HG02763 (cell line): ENCODE measurements around the gene ZNF385C.

ENCODE experiments used
- ATAC-seq: cut with Tn5 transposase; IDR thresholded peaks from one replicate; pipeline ENCODE4 v1.9.1; 2021; ENCODE audit warnings: mild to moderate bottlenecking, moderate library complexity; ENCODE audit not compliant: unreplicated experiment

ZNF385C gene

GRCh38 chr17:42079541-42079940 lies 18.7 kb downstream of the ZNF385C start:
- ATAC-seq = no peak

- no peak for ATAC-seq
Observed at GRCh38 chr17:42078396-42079043, 19.8 kb downstream of the ZNF385C start.

- no peak for ATAC-seq
Observed at GRCh38 chr17:42077755-42078154, 20.5 kb downstream of the ZNF385C start.

- ATAC-seq = no peak
Observed at GRCh38 chr17:42076797-42077559, 21.3 kb downstream of the ZNF385C start.

GRCh38 chr17:42075789-42076188 lies 22.5 kb downstream of the ZNF385C start:
- no peak for ATAC-seq

- no peak for ATAC-seq
Observed at GRCh38 chr17:42072323-42073187, 25.7 kb downstream of the ZNF385C start.

GRCh38 chr17:42071810-42072209 lies 26.5 kb downstream of the ZNF385C start:
- ATAC-seq = no peak

- no peak for ATAC-seq
Observed at GRCh38 chr17:42068979-42069378, 29.3 kb downstream of the ZNF385C start.

GRCh38 chr17:42067371-42068091 lies 30.7 kb downstream of the ZNF385C start:
- ATAC-seq = no peak

- no peak for ATAC-seq
Observed at GRCh38 chr17:42065201-42065600, 33.1 kb downstream of the ZNF385C start.

- ATAC-seq = no peak
Observed at GRCh38 chr17:42062681-42063080, 35.6 kb downstream of the ZNF385C start.

- ATAC-seq = no peak
Observed at GRCh38 chr17:42061646-42062487, 36.4 kb downstream of the ZNF385C start.

- ATAC-seq = no peak
Observed at GRCh38 chr17:42060231-42060630, 38.0 kb downstream of the ZNF385C start.

- no peak for ATAC-seq
Observed at GRCh38 chr17:42059815-42060214, 38.5 kb downstream of the ZNF385C start.

GRCh38 chr17:42058063-42058462 lies 40.2 kb downstream of the ZNF385C start:
- no peak for ATAC-seq

- no peak for ATAC-seq
Observed at GRCh38 chr17:42056635-42057034, 41.6 kb downstream of the ZNF385C start.

- ATAC-seq = no peak
Observed at GRCh38 chr17:42055496-42055895, 42.8 kb downstream of the ZNF385C start.

GRCh38 chr17:42055027-42055426 lies 43.2 kb downstream of the ZNF385C start:
- ATAC-seq = no peak

- ATAC-seq = no peak
Observed at GRCh38 chr17:42053731-42054500, 44.4 kb downstream of the ZNF385C start.
